HG03175 (cell line): ENCODE measurements around the gene YAP1.
A peak's percentile ranks its signal among the peaks of the same experiment; 100 is the strongest.
"Not testable (repeated sequence)": the region's sequence is repeated elsewhere in the genome, so short reads cannot be mapped to it uniquely, and the experiment has no call there.

Experiments
- ATAC-seq: cut with Tn5 transposase; IDR thresholded peaks from one replicate; pipeline ENCODE4 v1.9.1; 2021; ENCODE audit warnings: mild to moderate bottlenecking, moderate library complexity; ENCODE audit not compliant: unreplicated experiment

The YAP1 gene

GRCh38 chr11:102237096-102237735, 127.0 kb downstream of the YAP1 start:
- no peak for ATAC-seq

- no peak for ATAC-seq
These were observed 128.2 kb downstream of the YAP1 start for GRCh38 chr11:102238391-102238821.

- no peak for ATAC-seq
These were observed 129.2 kb downstream of the YAP1 start for GRCh38 chr11:102239448-102239847.

GRCh38 chr11:102239911-102240310, 129.7 kb downstream of the YAP1 start:
- no peak for ATAC-seq

GRCh38 chr11:102240502-102240901, 130.3 kb downstream of the YAP1 start:
- ATAC-seq: no peak

- no peak for ATAC-seq
These were observed 130.8 kb downstream of the YAP1 start for GRCh38 chr11:102241026-102241425.

- ATAC-seq: no peak
These were observed 133.2 kb downstream of the YAP1 start for GRCh38 chr11:102243399-102243884.

- ATAC-seq: no peak
These were observed 134.6 kb downstream of the YAP1 start for GRCh38 chr11:102244681-102245409.

- ATAC-seq: no peak
These were observed 141.2 kb downstream of the YAP1 start for GRCh38 chr11:102251423-102251822.

GRCh38 chr11:102252339-102252891, 142.2 kb downstream of the YAP1 start:
- ATAC-seq: no peak

GRCh38 chr11:102253020-102253715, 142.9 kb downstream of the YAP1 start:
- ATAC-seq: no peak

- ATAC-seq: no peak
These were observed 143.8 kb downstream of the YAP1 start for GRCh38 chr11:102254047-102254446.

GRCh38 chr11:102256251-102256650, 146.0 kb downstream of the YAP1 start:
- ATAC-seq: no peak

GRCh38 chr11:102260241-102260640, 150.0 kb downstream of the YAP1 start:
- no peak for ATAC-seq

- ATAC-seq: no peak
These were observed 153.2 kb downstream of the YAP1 start for GRCh38 chr11:102263379-102264003.

GRCh38 chr11:102264704-102265103, 154.5 kb downstream of the YAP1 start:
- ATAC-seq: not testable (repeated sequence)

- ATAC-seq: no peak
These were observed 155.9 kb downstream of the YAP1 start for GRCh38 chr11:102266099-102266498.

GRCh38 chr11:102267609-102268008, 157.4 kb downstream of the YAP1 start:
- no peak for ATAC-seq

- ATAC-seq: peak; percentile 93
These were observed 158.1 kb downstream of the YAP1 start for GRCh38 chr11:102268083-102268984.

- ATAC-seq: no peak
These were observed 158.8 kb downstream of the YAP1 start for GRCh38 chr11:102268985-102269470.
